H1 (cell line): ENCODE results near the gene N4BP3. TPM values are rescaled to one million over a fixed set of nuclear protein-coding genes. Genes with fewer than 3 reads are reported as not detected.

ENCODE experiments used
- CTCF ChIA-PET: fragments of 300-600 bp; sonication (Branson Sonifier 250); formaldehyde crosslinking; loops from one replicate; lab custom pipeline; 2021; ENCODE audit not compliant: partially characterized antibody; lab: Charles Lee
- POLR2A ChIA-PET: fragments of 300-600 bp; sonication (Branson Sonifier 250); formaldehyde crosslinking; loops from one replicate; lab custom pipeline; 2021; ENCODE audit warnings: inconsistent platforms; ENCODE audit not compliant: partially characterized antibody; lab: Charles Lee
- DNase-seq, 2 experiments: peaks; one replicate each; pipeline versions ENCODE4 v3.0.0 to v3.0.0-alpha.2; 2010 to 2022; ENCODE audit warnings: low spot score in 2 of 2, low read depth in 1 of 2, mixed read lengths in 1 of 2
- FAIRE-seq: peaks from 2 replicates; lab custom pipeline; 2011; peaks lifted over from hg19 to GRCh38; lab: Jason Lieb, UNC
- H2AFZ ChIP-seq: 2 replicates; pipeline ENCODE4 v1.8.1; 2012; ENCODE audit warnings: low read length, inconsistent platforms
- H2AK5ac ChIP-seq: 2 replicates; pipeline ENCODE4 v1.6.1; 2013; ENCODE audit warnings: low read depth, low read length
- H2BK120ac ChIP-seq: replicated peaks from 2 replicates; pipeline ENCODE3; 2013; ENCODE audit warnings: low read depth, low read length, inconsistent platforms
- H2BK12ac ChIP-seq: 2 replicates; pipeline ENCODE4 v1.6.1; 2013; ENCODE audit warnings: low read depth, low read length
- H2BK15ac ChIP-seq: 2 replicates; pipeline ENCODE4 v1.6.1; 2013; ENCODE audit warnings: low read length
- H2BK20ac ChIP-seq: 2 replicates; pipeline ENCODE4 v1.6.1; 2013; ENCODE audit warnings: low read length
- H2BK5ac ChIP-seq: 2 replicates; pipeline ENCODE4 v1.6.1; 2013; ENCODE audit warnings: low read depth, low read length
- H3K14ac ChIP-seq: 2 replicates; pipeline ENCODE4 v1.6.1; 2013; ENCODE audit warnings: inconsistent platforms; ENCODE audit not compliant: insufficient read length
- H3K18ac ChIP-seq: 2 replicates; pipeline ENCODE4 v1.6.1; 2013; ENCODE audit warnings: low read length; ENCODE audit errors: extremely low read depth
- H3K23ac ChIP-seq: 2 replicates; pipeline ENCODE4 v1.6.1; 2013; ENCODE audit warnings: inconsistent platforms; ENCODE audit not compliant: insufficient read length
- H3K23me2 ChIP-seq: 2 replicates; pipeline ENCODE4 v1.6.1; 2013; ENCODE audit warnings: low read depth, low read length
- H3K27ac ChIP-seq: 2 replicates; pipeline ENCODE4 v1.6.1; 2011; ENCODE audit warnings: low read depth, low read length, inconsistent platforms
- H3K27me3 ChIP-seq, 4 experiments: replicated peaks in 1 of 4; 1 replicate in 1 of 4; 2 replicates in 3 of 4; pipeline versions ENCODE4 v1.6.1 to v1.8.1; 2011 to 2013; ENCODE audit warnings: low read length in 3 of 4, mild to moderate bottlenecking in 3 of 4, inconsistent platforms in 2 of 4, mixed read lengths in 2 of 4, moderate library complexity in 1 of 4; ENCODE audit not compliant: control insufficient read depth in 3 of 4, insufficient read depth in 3 of 4; ENCODE audit errors: extremely low read depth in 1 of 4
- H3K36me3 ChIP-seq, 4 experiments: 2 replicates each; pipeline versions ENCODE4 v1.6.1 to v1.8.1; 2011 to 2013; ENCODE audit warnings: mild to moderate bottlenecking in 4 of 4, low read length in 3 of 4, moderate library complexity in 2 of 4, control low read depth in 1 of 4, inconsistent platforms in 1 of 4; ENCODE audit not compliant: insufficient read depth in 4 of 4, control insufficient read depth in 2 of 4
- H3K4ac ChIP-seq: replicated peaks from 2 replicates; pipeline ENCODE3; 2013; ENCODE audit warnings: low read length, low read depth, mixed read lengths, inconsistent platforms; ENCODE audit not compliant: insufficient read length
- H3K4me1 ChIP-seq, 4 experiments: replicated peaks in 1 of 4; 1 replicate in 1 of 4; 2 replicates in 3 of 4; pipeline versions ENCODE4 v1.6.1 to v1.8.1; 2011 to 2013; ENCODE audit warnings: low read length in 3 of 4, inconsistent platforms in 2 of 4, mixed read lengths in 1 of 4; ENCODE audit not compliant: insufficient read depth in 4 of 4, control insufficient read depth in 3 of 4
- H3K4me2 ChIP-seq, 2 experiments: 2 replicates each; pipeline versions ENCODE4 v1.6.1 to v1.8.1; 2011 to 2013; ENCODE audit warnings: low read depth in 2 of 2, low read length in 2 of 2, control low read depth in 1 of 2, inconsistent platforms in 1 of 2, mild to moderate bottlenecking in 1 of 2; ENCODE audit not compliant: insufficient read depth in 1 of 2
- H3K4me3 ChIP-seq, 4 experiments: fragments of 200-600, 300-600 bp in 1 of 4; sonication (generic), shearing (Covaris generic), sonication (Bioruptor Twin) in 1 of 4; 2 replicates each; pipeline versions ENCODE4 v1.5.1 to v1.8.1; 2011 to 2016; ENCODE audit warnings: low read length in 4 of 4, low read depth in 3 of 4, control low read depth in 2 of 4, inconsistent platforms in 2 of 4, mild to moderate bottlenecking in 2 of 4, mixed read lengths in 1 of 4, moderate library complexity in 1 of 4; ENCODE audit not compliant: insufficient read depth in 2 of 4; ENCODE audit errors: extremely low read depth in 1 of 4
- H3K56ac ChIP-seq: replicated peaks from 2 replicates; pipeline ENCODE3; 2013; ENCODE audit warnings: low read depth, mild to moderate bottlenecking, mixed read lengths, low read length, inconsistent platforms; ENCODE audit not compliant: insufficient read length
- H3K79me1 ChIP-seq: 2 replicates; pipeline ENCODE4 v1.6.1; 2013; ENCODE audit warnings: low read depth, low read length, control low read depth
- H3K79me2 ChIP-seq, 2 experiments: 2 replicates each; pipeline versions ENCODE4 v1.6.1 to v1.8.1; 2012 to 2013; ENCODE audit warnings: low read length in 2 of 2, mild to moderate bottlenecking in 2 of 2, inconsistent platforms in 1 of 2; ENCODE audit not compliant: insufficient read depth in 2 of 2, control insufficient read depth in 1 of 2
- H3K9ac ChIP-seq, 4 experiments: replicated peaks in 1 of 4; 1 replicate in 1 of 4; 2 replicates in 3 of 4; pipeline versions ENCODE4 v1.6.1 to v1.8.1; 2011 to 2013; ENCODE audit warnings: low read depth in 3 of 4, low read length in 3 of 4, control low read depth in 2 of 4, mild to moderate bottlenecking in 2 of 4, moderate library complexity in 2 of 4, inconsistent platforms in 1 of 4; ENCODE audit errors: extremely low read depth in 1 of 4
- H3K9me3 ChIP-seq, 2 experiments: 2 replicates each; pipeline versions ENCODE4 v1.6.1 to v1.8.1; 2012 to 2013; ENCODE audit warnings: mild to moderate bottlenecking in 2 of 2, moderate library complexity in 2 of 2, control low read depth in 1 of 2, inconsistent platforms in 1 of 2, low read depth in 1 of 2, low read length in 1 of 2, mixed read lengths in 1 of 2; ENCODE audit not compliant: insufficient read depth in 2 of 2
- H4K20me1 ChIP-seq, 2 experiments: replicated peaks in 1 of 2; 2 replicates each; pipeline versions ENCODE3 to v1.8.1; 2011 to 2013; ENCODE audit warnings: inconsistent platforms in 2 of 2, low read length in 2 of 2, mild to moderate bottlenecking in 1 of 2; ENCODE audit not compliant: insufficient read depth in 2 of 2, control insufficient read depth in 1 of 2
- H4K5ac ChIP-seq: 2 replicates; pipeline ENCODE4 v1.6.1; 2013; ENCODE audit warnings: low read length, low read depth, mixed read lengths, inconsistent platforms; ENCODE audit not compliant: insufficient read length
- H4K8ac ChIP-seq: 2 replicates; pipeline ENCODE4 v1.8.0; 2013; ENCODE audit warnings: mild to moderate bottlenecking, moderate library complexity, low read length, inconsistent platforms; ENCODE audit not compliant: insufficient read depth; ENCODE audit errors: extremely low read depth
- H4K91ac ChIP-seq: replicated peaks from 2 replicates; pipeline ENCODE3; 2013; ENCODE audit warnings: low read length, mixed read lengths, inconsistent platforms; ENCODE audit not compliant: insufficient read length
- CREB1 ChIP-seq: IDR thresholded peaks from 2 replicates; pipeline ENCODE4 v1.6.1; 2012; ENCODE audit warnings: inconsistent platforms
- FOSL1 ChIP-seq: IDR thresholded peaks from 2 replicates; pipeline ENCODE4 v1.6.1; 2011; ENCODE audit warnings: mild to moderate bottlenecking, low read depth, low read length, moderate library complexity; ENCODE audit not compliant: insufficient read depth
- JUN ChIP-seq: IDR thresholded peaks from 2 replicates; pipeline ENCODE4 v1.6.1; 2011; ENCODE audit warnings: low read depth, mild to moderate bottlenecking, improper control_type of control experiment, low read length
- JUND ChIP-seq: IDR thresholded peaks from 2 replicates; pipeline ENCODE4 v1.6.1; 2011; ENCODE audit warnings: mild to moderate bottlenecking, improper control_type of control experiment, low read length
- KDM1A ChIP-seq: fragments of 200-600, 300-600 bp; sonication (generic); IDR thresholded peaks from 2 replicates; pipeline ENCODE4 v1.7.1; 2016; ENCODE audit warnings: mild to moderate bottlenecking, low read length, borderline replicate concordance
- MAFK ChIP-seq: IDR thresholded peaks from 2 replicates; pipeline ENCODE4 v1.6.1; 2012; ENCODE audit warnings: low read depth, mild to moderate bottlenecking, improper control_type of control experiment, low read length
- SIN3A ChIP-seq, 2 experiments: IDR thresholded peaks in 1 of 2; conservative IDR thresholded peaks in 1 of 2; 2 replicates each; pipeline ENCODE4 v1.6.1; 2011 to 2012; ENCODE audit warnings: low read length in 2 of 2, improper control_type of control experiment in 1 of 2, low read depth in 1 of 2, mild to moderate bottlenecking in 1 of 2
- SIRT6 ChIP-seq: IDR thresholded peaks from one replicate; pipeline ENCODE4 v1.7.1; 2012; ENCODE audit warnings: low read length, inconsistent platforms
- YY1 ChIP-seq: IDR thresholded peaks from 2 replicates; pipeline ENCODE4 v1.6.1; 2011; ENCODE audit warnings: low read depth, mild to moderate bottlenecking, low read length
- WGBS, 2 experiments: shearing (Covaris generic) in 1 of 2; methylation state at CpG; one replicate each; pipeline versions ENCODE4 v1.1.6 to v1.1.7; 2013 to 2015; ENCODE audit warnings: low lambda C conversion rate in 2 of 2, mixed read lengths in 2 of 2, inconsistent platforms in 1 of 2, low coverage in 1 of 2, missing lambda C conversion rate in 1 of 2; ENCODE audit not compliant: insufficient replicate concordance in 2 of 2, insufficient coverage in 1 of 2, insufficient read length in 1 of 2; ENCODE audit errors: extremely low coverage in 1 of 2, missing lambda C conversion rate in 1 of 2; 5-methylcytosine and 5-hydroxymethylcytosine counted together
- polyA plus RNA-seq, 7 experiments: library from polyadenylated mRNA; depleted of rRNA in 3 of 7; stranded (reverse) in 5 of 7; unstranded in 2 of 7; fragments of >200 nt in 5 of 7; fragments of 200-250 nt in 2 of 7; gene quantifications; 1 replicate in 5 of 7; 2 replicates in 1 of 7; 4 replicates in 1 of 7; pipeline versions ENCODE4 v1.2.1 to v1.2.3, GENCODE V29; 2011 to 2013; ENCODE audit warnings: missing spikeins in 2 of 7, mixed read lengths in 2 of 7
- total RNA-seq: library from RNA; stranded (reverse); fragmentation: NEBNext Ultra II Directional; extraction: Animal tissue kit (Norgen Biotek cat#: 25700); gene quantifications from 2 replicates; pipeline ENCODE4 v1.2.1, GENCODE V29; 2021

The N4BP3 gene
- total and polyA plus RNA-seq, 2 of the 8 experiments (the other 6 are each of a cell fraction or from before 2014, with no cell fraction given): 13.1 to 39.2 TPM

DNA sequence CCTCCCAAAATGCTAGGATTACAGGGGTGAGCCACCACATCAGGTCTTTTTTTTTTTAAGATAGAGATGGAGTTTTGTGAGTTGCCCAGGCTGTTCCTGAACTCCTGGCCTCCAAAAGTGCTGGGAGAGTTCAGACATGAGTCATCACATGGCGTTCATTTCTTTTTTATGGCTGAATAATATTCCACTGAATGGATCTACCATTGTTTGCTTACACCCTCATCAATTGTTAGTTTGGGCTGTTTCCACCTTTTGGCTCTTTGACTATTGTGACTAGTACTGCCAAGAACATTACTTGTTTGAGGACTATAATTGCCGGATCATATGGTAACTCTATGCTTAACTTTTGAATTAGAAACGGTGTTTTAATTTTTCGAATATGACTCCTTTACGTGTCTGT is 787 bp upstream of the N4BP3 start:
- Histone ChIP-seq H2BK120ac (no peak overlapping the region), H4K20me1 (peaks cover 0 to 8% of the 10 kb centered on the region in 2 experiments), H3K79me1 (peaks cover 13% of the 10 kb centered on the region), H3K36me3 (no peaks in the 10 kb centered on the region), H4K8ac (no peak overlapping the region), H3K9me3 (no peaks in the 10 kb centered on the region), H2BK5ac (no peak overlapping the region), H3K23me2 (peaks cover 20% of the 10 kb centered on the region), H2BK20ac (no peak overlapping the region), H3K56ac (no peak overlapping the region), H3K4me3 (peak overlapping the region; percentile 22 to 98 (median 68); a peak in 5 of 8 replicates), H2BK12ac (peak overlapping the region; percentile 35; the same call in 1 of the 2 replicates), H2BK15ac (no peak overlapping the region), H3K27ac (no peak overlapping the region), H2AFZ (no peak overlapping the region), H3K9ac (no peak overlapping the region), H3K79me2 (peaks cover 11 to 44% of the 10 kb centered on the region in 2 experiments; a peak in 3 of 4 replicates), H3K23ac (no peak overlapping the region), H4K5ac (no peak overlapping the region), H3K27me3 (no peaks in the 10 kb centered on the region), H3K4ac (no peak overlapping the region), H3K14ac (no peak overlapping the region), H3K4me1 (peaks cover 3 to 38% (median 25%) of the 10 kb centered on the region in 4 experiments), H3K4me2 (peak overlapping the region; percentile 93 to 97), H4K91ac (no peak overlapping the region)
- FAIRE-seq (no peak), DNase-seq (no peak)
- CTCF ChIA-PET: interaction anchor here (0.6 to 1.5 kb wide), 5 partner anchors 10 to 32 kb away, joined by 3 to 4 read pairs (median 4); partner anchors contain the start of gene RMND5B
- POLR2A ChIA-PET: interaction anchor here (3.3 to 27.9 kb wide), 2 partner anchors 21 to 31 kb away, joined by 13 to 1250 read pairs; partner anchors contain the start of genes NHP2 and RMND5B
- WGBS, 2 experiments: 77% methylated on average over 5 of the region's 5 CpGs; no CpG with 5 or more reads in 1 of the 2 experiments
- peak; percentile 83 for TF ChIP-seq KDM1A
- no peak for TF ChIP-seq CREB1
- TF ChIP-seq MAFK: no peak
- TF ChIP-seq SIN3A (conservative IDR thresholded peaks at IDR 0.05 in 1 of 2, IDR thresholded peaks at IDR 0.05 in 1 of 2; ENCODE audit: low read depth in 1 of 2, low read length in 2 of 2): no peak
- no peak for TF ChIP-seq FOSL1
- TF ChIP-seq YY1: no peak
- no peak for TF ChIP-seq SIRT6
- TF ChIP-seq JUN: no peak
- 0 out of 2 replicates have a peak, but pooled peaks have one; percentile 22 for TF ChIP-seq JUND
- TF ChIP-seq, all 59 proteins: peak for 2
- H3K18ac ChIP-seq: no peak overlapping the region
- no peak overlapping the region for H2AK5ac ChIP-seq
